Bronchial epithelial cell (primary cell): Measurements from ENCODE around the gene ACOX3. TPM values are rescaled to one million over a fixed set of nuclear protein-coding genes. Genes with fewer than 3 reads are reported as not detected.

Experiments
- DNase-seq: peaks from one replicate; pipeline ENCODE4 v3.0.0-alpha.2; 2010; ENCODE audit warnings: low read depth
- FAIRE-seq: peaks from 2 replicates; lab custom pipeline; 2011; peaks lifted over from hg19 to GRCh38; lab: Jason Lieb, UNC
- H3K27me3 ChIP-seq: 2 replicates; pipeline ENCODE4 v1.5.1; 2011; ENCODE audit warnings: low read length; ENCODE audit not compliant: control insufficient read depth, insufficient read depth
- H3K36me3 ChIP-seq: 2 replicates; pipeline ENCODE4 v1.5.1; 2011; ENCODE audit warnings: low read length; ENCODE audit not compliant: control insufficient read depth, insufficient read depth
- H3K4me3 ChIP-seq: 2 replicates; pipeline ENCODE4 v1.5.1; 2011; ENCODE audit warnings: mild to moderate bottlenecking, low read depth, low read length, control low read depth
- CTCF ChIP-seq: IDR thresholded peaks from 2 replicates; pipeline ENCODE4 v1.5.1; 2011; ENCODE audit warnings: mild to moderate bottlenecking, moderate library complexity, low read length, control low read depth, inconsistent platforms; ENCODE audit not compliant: insufficient read depth, severe bottlenecking
- total RNA-seq: library from RNA; depleted of rRNA; stranded (reverse); fragments of >200 nt; gene quantifications from 2 replicates; pipeline ENCODE4 v1.2.1, GENCODE V29; 2014

Gene ACOX3
- total RNA-seq, 1 donor from 2014 or later: 12.4 TPM

- no peaks in the 10 kb centered on the region for H3K27me3 ChIP-seq
- no peak for DNase-seq
- H3K36me3 ChIP-seq: peaks cover 15% of the 10 kb centered on the region
- FAIRE-seq: no peak
- no peak for TF ChIP-seq CTCF
- no peak overlapping the region for H3K4me3 ChIP-seq
These were observed 38.3 kb downstream of the ACOX3 start for GRCh38 chr4:8402181-8402597.

GRCh38 chr4:8401665-8402064 is 38.9 kb downstream of the ACOX3 start:
- Histone ChIP-seq H3K4me3 (no peak overlapping the region), H3K36me3 (peaks cover 15% of the 10 kb centered on the region), H3K27me3 (no peaks in the 10 kb centered on the region)
- FAIRE-seq: no peak
- no peak for DNase-seq
- TF ChIP-seq CTCF: no peak

GRCh38 chr4:8400632-8401325 is 39.7 kb downstream of the ACOX3 start:
- peaks cover 15% of the 10 kb centered on the region for H3K36me3 ChIP-seq
- H3K4me3 ChIP-seq: no peak overlapping the region
- no peak for DNase-seq
- TF ChIP-seq CTCF: no peak
- H3K27me3 ChIP-seq: no peaks in the 10 kb centered on the region
- no peak for FAIRE-seq

- DNase-seq (no peak), FAIRE-seq (no peak)
- Histone ChIP-seq H3K4me3 (no peak overlapping the region), H3K27me3 (no peaks in the 10 kb centered on the region), H3K36me3 (peaks cover 7% of the 10 kb centered on the region)
- TF ChIP-seq CTCF: no peak
These were observed 41.2 kb downstream of the ACOX3 start for GRCh38 chr4:8399298-8399697.

GRCh38 chr4:8398347-8398746 is 42.2 kb downstream of the ACOX3 start:
- H3K4me3 ChIP-seq: no peak overlapping the region
- no peak for TF ChIP-seq CTCF
- FAIRE-seq: no peak
- no peak for DNase-seq
- peaks cover 7% of the 10 kb centered on the region for H3K36me3 ChIP-seq
- no peaks in the 10 kb centered on the region for H3K27me3 ChIP-seq
